Activated CD4-positive, CD25-positive, alpha-beta regulatory T cell (primary cell): ENCODE measurements around the gene CDH23.

Experiments
- DNase-seq, 4 experiments: peaks; one replicate each; lab custom pipeline; 2025; lab: John Stamatoyannopoulos, UW

The CDH23 gene

DNA sequence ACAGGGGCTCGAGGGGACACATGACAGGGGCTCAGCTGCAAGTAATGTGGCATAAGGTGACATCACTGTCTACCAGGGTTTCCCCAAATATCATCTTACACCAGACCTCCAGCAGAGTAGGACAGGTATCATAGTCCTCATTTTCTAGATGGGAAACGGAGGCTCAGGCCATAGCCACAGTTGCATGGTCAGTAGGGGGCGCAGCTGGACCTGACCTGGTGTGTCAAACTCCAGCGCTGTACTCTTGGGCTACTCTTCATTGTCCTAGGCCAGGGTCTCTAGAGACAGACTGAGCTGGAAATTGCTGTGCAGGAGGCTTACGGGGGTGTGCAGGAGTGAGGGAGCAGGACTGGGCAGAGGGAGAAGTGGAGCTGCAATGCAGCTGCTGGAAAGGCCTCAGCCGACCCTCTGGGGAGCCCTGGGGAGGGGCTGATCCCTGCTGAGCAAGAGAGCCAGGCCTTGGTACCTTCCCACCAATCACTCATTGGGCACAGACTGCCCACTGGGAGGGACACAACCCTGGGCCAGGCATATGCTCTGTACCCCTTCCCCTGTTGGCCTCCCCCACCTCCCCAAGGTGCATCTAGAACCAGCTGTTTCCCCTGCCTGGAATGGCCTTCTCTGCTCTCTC is 89.9 kb downstream of the CDH23 start:
- DNase-seq: peak in 1 of 4 experiments; percentile 14

GRCh38 chr10:71487726-71488125 is 91.0 kb downstream of the CDH23 start:
- no peak for DNase-seq

GRCh38 chr10:71489077-71489476 is 92.4 kb downstream of the CDH23 start:
- no peak for DNase-seq

DNA sequence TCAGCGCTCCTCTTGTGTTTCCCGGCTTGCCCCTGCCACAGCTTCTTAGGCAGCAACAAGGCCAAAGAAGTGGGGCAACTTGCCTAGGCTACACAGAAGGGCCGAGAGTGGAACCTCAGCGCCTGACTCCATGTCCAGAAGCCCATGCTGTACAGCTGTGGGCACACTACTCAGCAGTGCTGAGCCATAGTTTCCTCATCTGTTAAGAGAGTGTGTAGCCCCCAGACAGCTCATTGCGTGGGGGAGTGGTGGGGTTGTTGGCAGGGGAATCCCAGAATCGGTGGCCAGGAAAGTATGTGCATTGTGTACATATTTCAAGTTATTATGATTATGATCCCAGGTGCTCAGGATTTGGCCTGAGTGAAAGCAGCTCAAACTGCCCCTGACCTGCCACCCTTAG is 96.2 kb downstream of the CDH23 start:
- no peak for DNase-seq

- no peak for DNase-seq
Observed at GRCh38 chr10:71493741-71494140, 97.0 kb downstream of the CDH23 start.

GRCh38 chr10:71494476-71494875 is 97.8 kb downstream of the CDH23 start:
- DNase-seq: no peak

- DNase-seq: no peak
Observed at GRCh38 chr10:71494980-71495381, 98.3 kb downstream of the CDH23 start.

DNA sequence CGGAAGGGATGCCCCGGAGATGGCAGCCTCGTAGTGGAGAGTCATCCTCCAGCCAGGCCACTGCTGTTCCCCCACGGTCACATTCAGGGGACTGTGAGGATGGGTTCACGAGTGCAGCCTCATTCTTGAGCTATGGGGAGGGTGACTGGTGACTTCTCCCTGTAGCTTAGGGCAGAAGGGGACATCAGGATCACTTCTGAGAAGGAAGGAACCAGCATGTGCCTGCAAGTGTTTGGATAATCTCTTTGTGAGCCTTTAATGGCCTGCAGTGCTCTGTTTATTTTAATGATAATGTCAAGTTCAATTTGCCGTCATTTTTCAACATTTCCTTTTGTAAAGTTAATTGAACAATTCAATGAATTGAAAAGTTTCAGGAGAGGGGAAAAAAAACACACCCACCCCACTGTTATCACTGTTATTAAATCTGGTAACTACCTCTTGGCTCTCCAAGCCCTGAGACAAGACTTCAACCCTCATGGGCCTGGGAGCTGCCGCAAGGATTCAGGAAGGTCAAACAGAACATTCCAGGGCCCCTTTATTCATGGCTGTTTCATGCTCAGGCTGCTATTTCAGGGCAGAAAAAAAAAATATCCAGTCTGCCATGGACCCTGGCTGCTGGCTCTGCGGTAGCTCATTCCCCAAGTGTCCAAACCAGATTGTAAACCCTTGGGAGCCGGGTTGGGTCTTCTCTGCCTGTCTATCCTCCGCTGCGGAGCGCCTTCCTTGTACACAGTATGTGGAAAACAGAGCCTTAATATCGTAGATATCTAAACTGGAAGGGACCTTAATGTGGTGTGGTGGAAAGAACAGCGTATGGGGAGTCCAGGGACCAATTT is 100.4 kb downstream of the CDH23 start:
- DNase-seq: no peak

DNA sequence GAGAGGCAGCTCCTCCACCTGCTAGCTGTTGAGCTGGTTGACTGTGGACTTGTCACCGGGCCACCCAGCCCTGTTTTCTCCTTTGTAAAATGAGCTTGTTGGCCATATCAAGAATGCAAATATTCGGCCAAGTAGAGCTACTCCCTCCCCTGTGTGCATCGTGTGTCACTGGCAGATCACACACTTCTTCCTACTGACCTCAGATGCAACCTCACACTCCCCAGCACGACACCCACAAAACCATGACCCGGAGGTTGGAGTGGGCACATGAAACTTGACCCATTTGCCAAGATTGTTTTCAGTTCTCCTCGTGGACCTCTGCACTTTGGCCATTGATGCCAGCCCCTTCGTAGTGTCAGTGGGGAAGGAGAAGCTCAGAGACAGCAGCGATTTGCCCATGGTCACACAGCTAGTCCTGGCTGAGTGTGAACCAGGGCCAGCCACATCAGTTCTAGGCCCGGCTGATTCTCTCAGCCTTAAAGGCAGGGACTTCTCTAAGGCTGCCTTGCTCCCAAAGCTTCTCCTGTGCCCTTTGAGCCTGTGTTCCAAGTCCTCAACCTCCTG is 101.1 kb downstream of the CDH23 start:
- DNase-seq: no peak

- DNase-seq: no peak
Observed at GRCh38 chr10:71501402-71501801, 104.7 kb downstream of the CDH23 start.

GRCh38 chr10:71502190-71502589 is 105.5 kb downstream of the CDH23 start:
- no peak for DNase-seq

- no peak for DNase-seq
Observed at GRCh38 chr10:71502851-71503250, 106.1 kb downstream of the CDH23 start.

GRCh38 chr10:71504168-71504567 is 107.4 kb downstream of the CDH23 start:
- no peak for DNase-seq

DNA sequence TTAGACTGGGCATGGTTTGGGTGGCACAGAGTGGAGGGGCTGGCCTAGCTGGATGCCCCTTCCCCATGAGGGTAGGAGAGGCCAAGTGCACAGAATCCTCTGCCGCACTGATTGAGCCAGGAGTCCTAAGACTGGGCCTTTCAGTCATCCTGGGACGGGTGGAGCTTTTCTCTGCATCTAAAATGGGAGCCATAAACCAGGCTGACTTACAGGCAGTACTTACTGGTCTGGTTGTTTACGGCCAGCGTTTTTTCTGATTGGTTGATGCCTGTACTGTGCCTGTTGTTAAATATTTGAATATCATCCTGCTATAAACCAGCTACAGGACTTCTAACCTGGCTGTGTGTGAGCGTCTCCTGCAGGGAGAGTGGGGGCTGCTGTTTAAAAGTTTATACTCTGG is 107.8 kb downstream of the CDH23 start:
- DNase-seq: no peak

DNA sequence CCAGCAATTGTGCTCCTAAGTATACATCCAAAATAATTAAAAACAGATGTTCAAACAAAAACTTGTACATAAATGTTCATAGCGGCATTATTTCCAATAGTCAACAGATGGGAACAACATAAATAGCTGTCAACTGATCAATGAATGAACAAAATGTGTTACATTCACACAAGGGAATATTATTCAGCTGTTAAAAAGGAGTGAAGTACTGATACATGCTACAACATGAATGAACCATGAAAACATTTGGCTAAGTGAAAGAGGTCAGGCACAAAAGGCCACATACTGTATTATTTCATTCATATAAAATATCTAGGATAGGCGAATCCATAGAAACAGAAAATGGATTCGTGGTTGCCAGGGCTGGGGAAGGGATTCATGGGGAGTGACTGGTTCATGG is 109.1 kb downstream of the CDH23 start:
- no peak for DNase-seq

DNA sequence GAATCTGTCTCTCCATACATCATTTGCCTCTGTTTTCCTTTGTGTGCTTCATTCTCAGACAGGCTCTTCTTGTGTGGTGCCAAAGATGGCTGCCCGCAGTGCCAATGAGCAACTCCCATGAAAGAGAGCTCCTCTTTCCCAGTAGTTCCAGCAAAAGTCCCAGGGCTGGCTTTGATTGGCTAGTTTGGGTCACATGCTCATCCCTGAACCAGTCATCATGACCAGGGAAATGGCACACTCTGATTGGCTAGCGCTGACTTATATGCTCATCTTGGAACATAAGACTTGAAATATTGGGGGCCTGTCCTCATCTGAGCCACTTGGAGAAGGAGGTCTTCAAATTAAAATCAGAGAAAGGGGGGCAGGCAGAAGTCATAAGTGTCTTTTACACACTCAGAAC is 112.7 kb downstream of the CDH23 start:
- DNase-seq: no peak

- DNase-seq: no peak
Observed at GRCh38 chr10:71511206-71511605, 114.5 kb downstream of the CDH23 start.

- DNase-seq: no peak
Observed at GRCh38 chr10:71512312-71512711, 115.6 kb downstream of the CDH23 start.

DNA sequence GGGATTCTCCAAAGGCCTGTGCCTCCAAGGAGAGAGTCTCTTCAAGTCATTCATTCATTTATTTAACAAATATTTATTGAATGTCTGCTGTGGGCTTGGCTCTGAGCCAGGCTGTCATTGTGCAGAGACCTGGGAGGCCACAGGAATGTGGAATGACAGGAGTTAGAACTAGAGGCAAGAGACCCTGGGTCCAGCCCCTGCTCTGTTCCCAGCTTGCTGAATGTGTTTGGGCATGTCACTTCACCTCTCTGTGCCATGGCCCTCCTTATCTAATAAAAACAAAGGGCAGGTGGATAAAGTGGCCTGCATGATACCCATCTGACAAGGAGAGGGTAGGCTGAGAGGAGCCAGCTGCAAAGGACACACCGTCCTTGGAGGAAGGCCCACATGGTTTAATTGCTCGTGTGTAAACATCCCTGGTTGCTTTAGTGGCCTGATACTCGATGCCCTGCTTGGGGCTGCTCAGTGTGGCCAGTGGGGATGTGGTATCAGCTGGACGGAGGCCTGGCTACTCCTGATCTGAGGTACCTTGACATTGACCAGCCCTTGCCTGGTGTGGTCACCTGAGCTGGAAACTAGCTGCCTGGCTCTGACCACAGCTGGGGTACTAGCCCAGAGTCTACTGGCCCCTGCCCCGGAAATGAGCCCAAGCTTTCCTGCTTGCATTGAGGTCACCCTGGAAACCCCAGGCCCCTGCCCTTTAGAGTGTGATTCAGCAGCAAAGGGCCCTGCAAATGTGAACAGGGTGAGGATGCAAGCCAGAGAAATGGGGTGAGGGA is 116.2 kb downstream of the CDH23 start:
- DNase-seq: no peak

DNA sequence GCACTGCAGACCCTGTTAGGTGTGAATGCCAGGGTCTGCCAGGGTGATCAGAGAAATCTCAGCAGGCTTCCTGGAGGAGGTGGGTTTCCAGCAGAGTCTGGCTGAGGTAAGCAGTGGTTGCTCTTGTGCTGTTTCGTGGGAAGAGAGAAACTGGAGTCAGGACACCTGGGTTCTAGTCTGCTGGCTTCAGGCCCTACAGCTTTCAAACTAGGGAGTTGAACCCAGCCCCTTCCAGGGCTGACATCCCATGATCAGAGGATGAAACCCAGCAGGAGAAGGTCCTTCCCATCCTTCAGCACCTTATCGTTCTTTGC is 116.8 kb downstream of the CDH23 start:
- DNase-seq: no peak

DNA sequence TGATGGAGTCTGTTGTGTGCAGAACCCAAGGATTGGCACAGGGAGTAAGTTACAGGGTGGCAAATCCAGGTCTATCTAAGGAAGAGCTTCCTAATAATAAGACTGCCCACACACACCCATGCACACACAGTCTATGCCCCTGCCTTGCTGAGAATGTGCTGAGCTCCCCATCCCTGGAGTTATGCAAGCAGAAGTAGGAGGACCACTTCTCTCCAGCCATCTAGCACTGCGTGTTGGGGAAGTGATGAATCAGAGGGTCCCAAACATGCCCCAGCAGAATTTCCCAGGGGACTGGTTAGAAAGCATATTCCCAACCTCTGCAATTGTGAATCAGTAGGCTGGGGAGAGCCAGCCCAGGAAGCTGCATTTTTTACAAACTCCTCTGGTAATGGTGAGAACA is 117.2 kb downstream of the CDH23 start:
- no peak for DNase-seq

GRCh38 chr10:71515531-71516172 is 118.9 kb downstream of the CDH23 start:
- no peak for DNase-seq
